HCT116 (cell line): ENCODE data around the gene PTPMT1. TPM values are rescaled to one million over a fixed set of nuclear protein-coding genes. Genes with fewer than 3 reads are reported as not detected.

Experiments
- ATAC-seq: fragments of 200-7000 bp; cut with Tn5 transposase; 2 replicates; pipeline ENCODE4 v1.9.1; 2020; ENCODE audit warnings: mild to moderate bottlenecking, moderate library complexity
- BruUV-seq: library from RNA; stranded (reverse); fragments of 400-500 nt; replicated peaks from 2 replicates; lab custom pipeline; 2021; lab: Mats Ljungman, UMichigan
- CTCF ChIA-PET: fragments of 300-600 bp; sonication (Branson Sonifier 250); formaldehyde crosslinking; loops from one replicate; lab custom pipeline; 2021; ENCODE audit warnings: antibody characterized with exemption; lab: Charles Lee
- POLR2A ChIA-PET: fragments of 300-600, 350-600 bp; sonication (Branson Sonifier 250); formaldehyde crosslinking; loops from one replicate; lab custom pipeline; 2021; ENCODE audit warnings: antibody characterized with exemption; lab: Charles Lee
- RAD21 ChIA-PET, 2 experiments: fragments of 300-600 bp; sonication (Branson Sonifier 250); formaldehyde crosslinking; loops; one replicate each; lab custom pipeline; 2023; ENCODE audit warnings: low total read pairs in 2 of 2; ENCODE audit not compliant: uncharacterized antibody in 2 of 2, unreplicated experiment in 2 of 2, low non-redundant PET in 1 of 2; lab: Charles Lee
- DNase-seq: peaks from one replicate; pipeline ENCODE4 v3.0.0-alpha.2; 2010; ENCODE audit warnings: low read depth, low spot score
- H2AFZ ChIP-seq: fragments of 200-600 bp; shearing (Covaris generic), sonication (generic); 2 replicates; pipeline ENCODE4 v1.6.1; 2017; ENCODE audit warnings: low read depth, mixed run types, mixed read lengths, antibody characterized with exemption, low read length; ENCODE audit not compliant: poor library complexity, severe bottlenecking
- H3K27ac ChIP-seq: 2 replicates; pipeline ENCODE4 v1.5.1; 2012; ENCODE audit warnings: low read depth, low read length
- H3K27me3 ChIP-seq: fragments of 200-600 bp; sonication (generic); 2 replicates; pipeline ENCODE4 v1.6.1; 2016; ENCODE audit warnings: mixed run types, low read length, mixed read lengths; ENCODE audit not compliant: insufficient read depth
- H3K36me3 ChIP-seq, 2 experiments: fragments of 200-500 bp in 1 of 2; fragments of 200-600 bp in 1 of 2; sonication (Bioruptor generic) in 1 of 2; sonication (generic) in 1 of 2; 2 replicates each; pipeline versions ENCODE4 v1.5.1 to v1.6.1; 2014 to 2016; ENCODE audit warnings: low read length in 2 of 2, inconsistent platforms in 1 of 2, mixed read lengths in 1 of 2, mixed run types in 1 of 2; ENCODE audit not compliant: insufficient read depth in 2 of 2, control insufficient read depth in 1 of 2
- H3K4me1 ChIP-seq, 2 experiments: fragments of 200-600 bp in 1 of 2; sonication (generic) in 1 of 2; 2 replicates each; pipeline versions ENCODE4 v1.5.1 to v1.6.1; 2012 to 2017; ENCODE audit warnings: low read length in 2 of 2, inconsistent platforms in 1 of 2, mild to moderate bottlenecking in 1 of 2, mixed read lengths in 1 of 2, mixed run types in 1 of 2, moderate library complexity in 1 of 2; ENCODE audit not compliant: insufficient read depth in 2 of 2, control insufficient read depth in 1 of 2
- H3K4me2 ChIP-seq: fragments of 200-600 bp; sonication (generic); 2 replicates; pipeline ENCODE4 v1.6.1; 2017; ENCODE audit warnings: mixed run types, low read length, mixed read lengths
- H3K4me3 ChIP-seq, 2 experiments: fragments of 200-600 bp in 1 of 2; sonication (generic) in 1 of 2; replicated peaks in 1 of 2; 2 replicates each; pipeline ENCODE4 v1.5.1; 2011 to 2016; ENCODE audit warnings: low read length in 2 of 2, control low read depth in 1 of 2, low read depth in 1 of 2, mild to moderate bottlenecking in 1 of 2, mixed read lengths in 1 of 2, mixed run types in 1 of 2
- H3K79me2 ChIP-seq: fragments of 200-600 bp; sonication (generic); 2 replicates; pipeline ENCODE4 v1.6.1; 2017; ENCODE audit warnings: mild to moderate bottlenecking, mixed run types, low read length, moderate library complexity, mixed read lengths; ENCODE audit not compliant: insufficient read depth
- H3K9ac ChIP-seq: fragments of 200-600 bp; sonication (generic); 2 replicates; pipeline ENCODE4 v1.6.1; 2016; ENCODE audit warnings: low read length, mixed read lengths
- H3K9me2 ChIP-seq: fragments of 200-600 bp; sonication (generic), shearing (Covaris generic); 2 replicates; pipeline ENCODE4 v1.6.1; 2017; ENCODE audit warnings: mixed run types, mild to moderate bottlenecking, moderate library complexity; ENCODE audit not compliant: insufficient read depth
- H3K9me3 ChIP-seq, 2 experiments: fragments of 200-500 bp in 1 of 2; fragments of 200-600 bp in 1 of 2; sonication (Bioruptor generic) in 1 of 2; sonication (generic) in 1 of 2; 2 replicates each; pipeline ENCODE4 v1.6.1; 2014 to 2017; ENCODE audit warnings: low read length in 2 of 2, mixed read lengths in 2 of 2, inconsistent platforms in 1 of 2, low read depth in 1 of 2, mild to moderate bottlenecking in 1 of 2, mixed run types in 1 of 2, moderate library complexity in 1 of 2; ENCODE audit not compliant: control insufficient read depth in 1 of 2, insufficient read depth in 1 of 2
- H4K20me1 ChIP-seq: fragments of 200-600 bp; sonication (generic), shearing (Covaris generic); 2 replicates; pipeline ENCODE4 v1.6.1; 2017; ENCODE audit warnings: mixed run types, mild to moderate bottlenecking, moderate library complexity; ENCODE audit not compliant: insufficient read depth
- CBX3 ChIP-seq: IDR thresholded peaks from 2 replicates; pipeline ENCODE4 v1.6.1; 2012; ENCODE audit warnings: low read depth
- CEBPB ChIP-seq: IDR thresholded peaks from 2 replicates; pipeline ENCODE4 v1.6.1; 2012; ENCODE audit warnings: low read depth
- CTCF ChIP-seq, 3 experiments: fragments of 200-600 bp in 1 of 3; sonication (generic) in 1 of 3; IDR thresholded peaks in 2 of 3; conservative IDR thresholded peaks in 1 of 3; 2 replicates each; pipeline ENCODE4 v1.5.1; 2012 to 2017; ENCODE audit warnings: low read depth in 2 of 3, low read length in 2 of 3, antibody characterized with exemption in 1 of 3, borderline replicate concordance in 1 of 3, control low read depth in 1 of 3, mild to moderate bottlenecking in 1 of 3, mixed read lengths in 1 of 3, mixed run types in 1 of 3, moderate library complexity in 1 of 3; ENCODE audit not compliant: insufficient read depth in 1 of 3
- EGR1 ChIP-seq: IDR thresholded peaks from 2 replicates; pipeline ENCODE4 v1.6.1; 2012; ENCODE audit warnings: low read depth
- EZH2 ChIP-seq: fragments of 200-600 bp; sonication (generic); IDR thresholded peaks from 2 replicates; pipeline ENCODE4 v1.6.1; 2017; ENCODE audit warnings: antibody characterized with exemption, mixed run types
- FOSL1 ChIP-seq: IDR thresholded peaks from 2 replicates; pipeline ENCODE4 v1.6.1; 2012; ENCODE audit warnings: low read depth
- POLR2A ChIP-seq: IDR thresholded peaks from 2 replicates; pipeline ENCODE4 v1.7.0; 2011; ENCODE audit warnings: borderline replicate concordance; ENCODE audit not compliant: insufficient read depth, insufficient read length; ENCODE audit errors: extremely low read depth
- RAD21 ChIP-seq: IDR thresholded peaks from 2 replicates; pipeline ENCODE4 v1.6.1; 2012; ENCODE audit warnings: low read depth, mild to moderate bottlenecking
- SP1 ChIP-seq: IDR thresholded peaks from 2 replicates; pipeline ENCODE4 v1.6.1; 2012; ENCODE audit warnings: low read depth
- SRF ChIP-seq: IDR thresholded peaks from 2 replicates; pipeline ENCODE4 v1.6.1; 2012; ENCODE audit warnings: low read depth
- TCF7L2 ChIP-seq: IDR thresholded peaks from 2 replicates; pipeline ENCODE4 v1.7.0; 2011; ENCODE audit warnings: borderline replicate concordance, inconsistent platforms; ENCODE audit not compliant: insufficient read depth, insufficient read length; ENCODE audit errors: extremely low read depth
- YY1 ChIP-seq: IDR thresholded peaks from 2 replicates; pipeline ENCODE4 v1.6.1; 2011; ENCODE audit warnings: low read length, low read depth, moderate library complexity, mild to moderate bottlenecking; ENCODE audit not compliant: insufficient replicate concordance; ENCODE audit errors: extremely low read depth
- ZBTB33 ChIP-seq: IDR thresholded peaks from 2 replicates; pipeline ENCODE4 v1.6.1; 2011; ENCODE audit warnings: mild to moderate bottlenecking, low read length, moderate library complexity; ENCODE audit not compliant: insufficient replicate concordance; ENCODE audit errors: extremely low read depth
- intact Hi-C: fragments of 100-400 bp; cut with micrococcal nuclease; formaldehyde crosslinking; loops from 2 replicates; pipeline ENCODE4 v1.10.0; 2022
- total RNA-seq: library from RNA; stranded (reverse); gene quantifications from one replicate; pipeline ENCODE4 v1.2.1, GENCODE V29; 2021; ENCODE audit not compliant: unreplicated experiment

PTPMT1 gene
- total RNA-seq, 1 experiment from 2014 or later: 71.6 TPM

GRCh38 chr11:47533690-47534151 is 31.7 kb upstream of the PTPMT1 start (continued):
- TF ChIP-seq CTCF (IDR thresholded peaks at IDR 0.05 in 2 of 3, conservative IDR thresholded peaks at IDR 0.05 in 1 of 3; ENCODE audit: borderline replicate concordance in 1 of 3, insufficient read depth in 1 of 3, low read depth in 2 of 3, low read length in 2 of 3) (no peak), CBX3 (no peak)

- Histone ChIP-seq H3K27ac (no peak overlapping the region), H3K9me2 (no peaks in the 10 kb centered on the region), H2AFZ (no peak overlapping the region), H3K9me3 (no peaks in the 10 kb centered on the region), H3K27me3 (no peaks in the 10 kb centered on the region), H3K9ac (no peak overlapping the region), H4K20me1 (peaks cover 23% of the 10 kb centered on the region; the same call in 1 of the 2 replicates), H3K36me3 (no peaks in the 10 kb centered on the region; a peak in 1 of 4 replicates), H3K4me1 (peaks cover 5 to 7% of the 10 kb centered on the region in 2 experiments; a peak in 3 of 4 replicates), H3K4me3 (no peak overlapping the region), H3K4me2 (no peak overlapping the region), H3K79me2 (peaks cover 100% of the 10 kb centered on the region)
- POLR2A ChIA-PET: no interaction called here
- CTCF ChIA-PET: interaction anchor here (1.2 kb wide), 1 partner anchor 17 kb away, joined by 5 read pairs; no protein-coding TSS in a partner anchor
- DNase-seq: no peak
- RAD21 ChIA-PET: no interaction called here
- no peak for ATAC-seq
- intact Hi-C loops: no loop called here
- TF ChIP-seq EGR1 (no peak), TCF7L2 (no peak), POLR2A (no peak), SRF (no peak), YY1 (no peak), CBX3 (no peak), CEBPB (no peak), RAD21 (no peak), EZH2 (no peak), ZBTB33 (no peak), SP1 (no peak), FOSL1 (no peak)
- BruUV-seq: no TSS peak
Measured at GRCh38 chr11:47534704-47535251, 30.6 kb upstream of the PTPMT1 start.
